CD4-positive, alpha-beta T cell treated with Interleukin-4 for 1 hour (primary cell): ENCODE data around the gene ULBP2.
"Not testable (repeated sequence)": the region's sequence is repeated elsewhere in the genome, so short reads cannot be mapped to it uniquely, and the experiment has no call there.

Experiments used
- DNase-seq, 2 donors: peaks; one replicate each; pipeline ENCODE4 v3.0.0-alpha.2; 2020 to 2022

The ULBP2 gene

GRCh38 chr6:149941583-149942460, at the start of gene ULBP2:
Gene ULBP2 (plus strand): TSS chr6:149942014. CDS start chr6:149942073, 59 bp downstream.
- peak; percentile 94 to 95 for DNase-seq

GRCh38 chr6:149895048-149895590, 46.7 kb upstream of the ULBP2 start:
- no peak for DNase-seq

- DNase-seq = peak in 1 of 2 donors; percentile 30
Observed at GRCh38 chr6:149895833-149896271, 46.0 kb upstream of the ULBP2 start.

GRCh38 chr6:149896491-149896890, 45.3 kb upstream of the ULBP2 start:
- DNase-seq = no peak

GRCh38 chr6:149897015-149897697, 44.7 kb upstream of the ULBP2 start:
- DNase-seq = no peak

GRCh38 chr6:149897855-149898744, 43.7 kb upstream of the ULBP2 start, which contains the start of gene RAET1E:
Gene RAET1E (minus strand): TSS chr6:149898113. CDS start chr6:149890901, 7,212 bp downstream.
- DNase-seq = no peak

- no peak for DNase-seq
Observed at GRCh38 chr6:149898966-149899365, 42.8 kb upstream of the ULBP2 start.

- no peak for DNase-seq
Observed at GRCh38 chr6:149899486-149899885, 42.3 kb upstream of the ULBP2 start.

GRCh38 chr6:149899926-149900619, 41.7 kb upstream of the ULBP2 start:
- DNase-seq = no peak

- no peak for DNase-seq
Observed at GRCh38 chr6:149900620-149901443, 41.0 kb upstream of the ULBP2 start.

- DNase-seq = no peak
Observed at GRCh38 chr6:149901444-149902140, 40.2 kb upstream of the ULBP2 start.

GRCh38 chr6:149903938-149904611, 37.7 kb upstream of the ULBP2 start:
- DNase-seq = no peak

GRCh38 chr6:149904661-149905370, 37.0 kb upstream of the ULBP2 start:
- no peak for DNase-seq

- no peak for DNase-seq
Observed at GRCh38 chr6:149905371-149905910, 36.4 kb upstream of the ULBP2 start.

- DNase-seq = no peak
Observed at GRCh38 chr6:149905911-149906371, 35.9 kb upstream of the ULBP2 start.

GRCh38 chr6:149906405-149906804, 35.4 kb upstream of the ULBP2 start:
- DNase-seq = no peak

GRCh38 chr6:149907317-149907716, 34.5 kb upstream of the ULBP2 start:
- no peak for DNase-seq

- DNase-seq = not testable (repeated sequence)
Observed at GRCh38 chr6:149908480-149908879, 33.3 kb upstream of the ULBP2 start.
